ENCODE data around the gene LRRC3. TPM values are rescaled to one million over a fixed set of nuclear protein-coding genes. Genes with fewer than 3 reads are reported as not detected.

The LRRC3 gene
- total and polyA plus RNA-seq, 2 donors (not counting 3 experiments of a cell fraction or from before 2014, with no cell fraction given): 4.8 to 4.9 TPM

DNA sequence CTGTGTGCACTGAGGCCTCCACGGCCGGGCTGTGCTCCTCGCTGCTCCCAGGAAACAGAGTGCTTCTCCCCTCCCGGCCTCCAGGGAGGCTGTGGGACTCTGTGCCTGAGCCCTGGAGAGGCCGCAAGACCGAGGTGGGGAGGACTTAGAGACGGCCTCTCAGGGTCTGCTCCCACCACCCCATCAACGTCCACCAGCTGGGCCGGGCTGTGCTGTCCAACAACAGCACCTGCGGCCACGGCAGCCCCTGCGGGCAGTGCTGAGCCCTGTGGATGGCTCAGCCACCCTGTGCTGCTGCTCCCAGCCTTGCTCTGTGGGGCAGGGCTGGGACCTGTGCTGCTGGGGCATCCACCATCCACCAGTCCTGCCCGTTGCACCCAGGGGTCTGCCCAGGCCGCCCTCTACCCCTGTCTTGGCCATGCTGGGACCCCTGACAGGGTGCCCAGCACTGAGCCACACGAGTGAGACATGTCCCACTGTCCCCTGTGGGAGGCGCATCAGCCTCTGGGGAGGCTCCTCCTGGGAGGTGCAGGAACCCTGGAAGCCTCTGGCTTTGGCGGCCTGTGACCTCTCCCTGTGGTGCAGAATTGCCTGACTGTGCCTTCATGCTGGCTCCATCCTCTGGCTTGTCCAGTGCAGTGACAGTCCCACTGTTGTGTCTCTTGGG, 31.2 kb upstream of the LRRC3 start:
- Histone ChIP-seq H3K27me3 (ENCODE audit: control insufficient read depth in 2 of 2, insufficient read depth in 2 of 2, low read length in 2 of 2) (no peaks in the 10 kb centered on the region), H3K4me3 (replicated peaks in 1 of 3; ENCODE audit: insufficient read depth in 1 of 3, low read depth in 1 of 3, low read length in 3 of 3) (no peak overlapping the region), H3K9me1 (replicated peaks; ENCODE audit: control insufficient read depth, extremely low read depth, insufficient read depth, low read length) (no peaks in the 10 kb centered on the region), H3K4me1 (ENCODE audit: control insufficient read depth, extremely low read depth, insufficient read depth, low read length) (no peaks in the 10 kb centered on the region), H3K36me3 (ENCODE audit: control insufficient read depth in 2 of 2, extremely low read depth in 1 of 2, insufficient read depth in 2 of 2, low read length in 2 of 2) (no peaks in the 10 kb centered on the region), H3K9ac (replicated peaks; ENCODE audit: extremely low read depth, insufficient read depth, low read length) (no peak overlapping the region), H3K4me2 (ENCODE audit: insufficient read depth, low read length) (no peak overlapping the region), H3K9me3 (replicated peaks; ENCODE audit: control insufficient read depth, insufficient read depth, low read length) (no peaks in the 10 kb centered on the region), H2AFZ (ENCODE audit: low read depth, low read length) (no peak overlapping the region), H3K79me2 (ENCODE audit: control insufficient read depth, insufficient read depth, low read length) (no peaks in the 10 kb centered on the region), H4K20me1 (replicated peaks; ENCODE audit: control insufficient read depth, extremely low read depth, insufficient read depth, low read length) (no peaks in the 10 kb centered on the region), H3K27ac (ENCODE audit: insufficient read depth, low read depth, low read length) (no peak overlapping the region)
- DNase-seq (ENCODE audit: low read depth, low spot score) (no peak), FAIRE-seq (no peak)
- ChIA-PET CTCF (no interaction called here), POLR2A (no interaction called here)
- no TSS peak for BruUV-seq (replicated peaks)
- no peak for TF ChIP-seq MYC (IDR thresholded peaks at IDR 0.05; ENCODE audit: low read depth, low read length)
- TF ChIP-seq, protein P1, sequence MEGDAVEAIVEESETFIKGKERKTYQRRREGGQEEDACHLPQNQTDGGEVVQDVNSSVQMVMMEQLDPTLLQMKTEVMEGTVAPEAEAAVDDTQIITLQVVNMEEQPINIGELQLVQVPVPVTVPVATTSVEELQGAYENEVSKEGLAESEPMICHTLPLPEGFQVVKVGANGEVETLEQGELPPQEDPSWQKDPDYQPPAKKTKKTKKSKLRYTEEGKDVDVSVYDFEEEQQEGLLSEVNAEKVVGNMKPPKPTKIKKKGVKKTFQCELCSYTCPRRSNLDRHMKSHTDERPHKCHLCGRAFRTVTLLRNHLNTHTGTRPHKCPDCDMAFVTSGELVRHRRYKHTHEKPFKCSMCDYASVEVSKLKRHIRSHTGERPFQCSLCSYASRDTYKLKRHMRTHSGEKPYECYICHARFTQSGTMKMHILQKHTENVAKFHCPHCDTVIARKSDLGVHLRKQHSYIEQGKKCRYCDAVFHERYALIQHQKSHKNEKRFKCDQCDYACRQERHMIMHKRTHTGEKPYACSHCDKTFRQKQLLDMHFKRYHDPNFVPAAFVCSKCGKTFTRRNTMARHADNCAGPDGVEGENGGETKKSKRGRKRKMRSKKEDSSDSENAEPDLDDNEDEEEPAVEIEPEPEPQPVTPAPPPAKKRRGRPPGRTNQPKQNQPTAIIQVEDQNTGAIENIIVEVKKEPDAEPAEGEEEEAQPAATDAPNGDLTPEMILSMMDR (IDR thresholded peaks at IDR 0.05; ENCODE audit: extremely low read depth in 1 of 2, insufficient read depth in 1 of 2, low read depth in 1 of 2, low read length in 2 of 2): no peak
- TF ChIP-seq EZH2 (IDR thresholded peaks at IDR 0.05; ENCODE audit: borderline replicate concordance, low read depth, low read length, severe bottlenecking): no peak
- no peak for TF ChIP-seq GATA2 (IDR thresholded peaks at IDR 0.05; ENCODE audit: insufficient read depth, insufficient read length, low read depth, low read length)
- no peak for TF ChIP-seq POLR2A (IDR thresholded peaks at IDR 0.05; ENCODE audit: low read depth, low read length)
- no peak for TF ChIP-seq POLR2AphosphoS5 (IDR thresholded peaks at IDR 0.05; ENCODE audit: insufficient read depth, low read depth, low read length)
- TF ChIP-seq, protein P2, sequence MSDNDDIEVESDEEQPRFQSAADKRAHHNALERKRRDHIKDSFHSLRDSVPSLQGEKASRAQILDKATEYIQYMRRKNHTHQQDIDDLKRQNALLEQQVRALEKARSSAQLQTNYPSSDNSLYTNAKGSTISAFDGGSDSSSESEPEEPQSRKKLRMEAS (IDR thresholded peaks at IDR 0.05; ENCODE audit: insufficient read depth, insufficient read length): no peak
- no peak for TF ChIP-seq FOS (IDR thresholded peaks at IDR 0.05; ENCODE audit: borderline replicate concordance, insufficient read depth, low read length)
- TF ChIP-seq JUN (IDR thresholded peaks at IDR 0.05; ENCODE audit: borderline replicate concordance, insufficient read depth, insufficient read length, low read depth): no peak
- intact Hi-C loops (cut with micrococcal nuclease) (no loop called here), dilution Hi-C loops (cut with MboI; ENCODE audit: extremely low pct_ligation_motif_present, low sequenced_read_pairs) (no loop called here)

All from endothelial cell of umbilical vein (primary cell).